GM19372 (cell line): ENCODE results near the gene PHACTR1.

Experiments
- ATAC-seq: cut with Tn5 transposase; IDR thresholded peaks from one replicate; pipeline ENCODE4 v1.9.1; 2021; ENCODE audit warnings: mild to moderate bottlenecking, low read depth, moderate library complexity; ENCODE audit not compliant: unreplicated experiment

The PHACTR1 gene

DNA sequence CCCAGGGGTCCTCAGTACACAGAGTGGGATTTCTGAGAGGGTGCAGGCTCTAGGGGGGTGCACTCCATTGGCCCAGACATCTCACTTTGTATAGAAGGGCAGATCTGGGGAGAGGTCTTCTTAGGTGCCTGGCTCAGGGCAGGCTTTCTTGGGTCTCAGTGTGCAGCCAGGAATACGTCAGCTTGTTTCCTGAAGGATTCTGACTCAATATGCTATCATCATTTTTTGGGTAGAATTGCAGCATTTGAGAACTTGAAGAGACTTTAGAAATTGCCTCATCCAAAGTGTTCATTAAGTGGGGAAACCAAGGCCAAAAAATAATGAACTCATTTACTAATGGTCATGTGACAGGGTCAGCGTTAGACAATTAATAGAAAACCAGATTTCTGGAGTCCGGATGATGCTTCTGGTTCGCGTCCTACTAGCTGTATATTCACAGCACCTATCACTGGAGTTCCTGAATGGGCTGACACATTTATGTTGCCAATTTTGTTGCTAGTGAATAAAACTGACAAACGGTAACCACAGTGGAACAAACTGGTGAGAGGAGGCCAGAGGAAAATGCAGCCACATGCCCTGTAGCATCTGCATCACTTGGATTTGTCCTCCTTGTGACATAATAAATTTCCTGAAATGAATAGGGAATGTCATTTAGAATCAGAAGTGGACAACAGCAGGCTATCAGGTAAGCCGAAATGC is 372.9 kb downstream of the PHACTR1 start:
- ATAC-seq: no peak

DNA sequence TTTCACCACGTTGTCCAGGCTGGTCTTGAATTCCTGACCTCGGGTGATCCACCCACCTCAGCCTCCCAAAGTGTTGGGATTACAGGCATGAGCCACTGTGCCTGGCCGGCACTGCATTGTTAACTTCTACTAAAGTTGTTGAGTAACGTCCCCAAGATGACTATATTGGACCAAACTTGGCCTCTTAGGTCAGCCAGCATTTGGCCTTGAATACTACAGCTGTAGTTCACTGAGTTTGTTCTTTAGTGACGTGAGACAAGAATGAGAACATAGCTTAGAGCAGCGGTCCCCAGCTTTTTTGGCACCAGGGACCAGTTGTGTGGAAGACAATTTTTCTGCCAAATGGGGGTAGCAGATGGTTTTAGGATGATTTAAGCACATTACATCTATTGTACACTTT is 374.6 kb downstream of the PHACTR1 start:
- ATAC-seq: no peak

DNA sequence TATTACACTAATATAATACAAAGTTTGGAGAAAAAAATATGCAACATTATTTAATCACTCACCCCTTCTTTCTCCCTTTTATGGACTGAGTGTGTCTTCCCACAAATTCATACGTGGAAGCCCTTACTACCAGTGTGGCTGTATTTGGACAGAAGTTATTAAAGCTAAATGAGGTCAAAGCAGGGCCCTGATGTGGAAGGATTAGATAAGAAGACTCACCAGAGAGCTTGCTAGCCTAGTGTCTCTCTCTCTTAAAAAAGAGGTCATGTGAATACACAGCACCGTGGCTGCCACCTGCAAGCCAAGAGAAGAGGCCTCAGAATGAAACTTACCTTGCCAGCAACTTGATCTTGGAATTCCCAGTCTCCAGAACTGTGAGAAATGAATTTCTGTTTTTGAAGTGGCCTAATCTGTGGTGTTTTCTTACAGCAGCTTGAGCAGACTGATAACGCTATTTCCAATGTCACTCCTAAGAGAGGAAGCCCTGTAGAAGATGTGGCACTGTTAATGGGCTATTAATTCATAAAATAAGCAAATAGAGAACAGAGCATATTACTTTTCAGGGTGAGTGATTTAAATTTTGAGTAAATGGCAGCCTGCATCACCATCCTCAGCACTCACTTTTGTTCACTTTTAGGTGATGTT is 378.3 kb downstream of the PHACTR1 start:
- ATAC-seq: no peak

DNA sequence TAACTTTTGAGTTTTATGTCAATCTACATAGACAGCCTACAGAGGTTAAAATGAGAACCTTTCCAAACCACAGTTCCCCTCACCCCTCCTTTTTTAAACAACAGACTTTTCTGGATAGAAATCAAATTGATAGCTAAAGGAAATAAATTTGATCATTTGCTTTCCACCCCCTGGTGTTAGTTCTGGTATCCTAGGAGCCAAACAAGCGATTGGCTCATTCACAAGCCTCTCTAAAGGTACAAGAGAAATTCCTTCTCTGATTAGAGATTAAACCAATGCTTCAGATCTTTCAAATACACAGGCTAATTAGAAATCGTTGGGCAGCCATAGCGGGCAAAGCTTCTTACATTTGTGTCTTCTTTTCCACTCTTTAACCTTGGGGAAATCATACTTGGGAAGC is 379.5 kb downstream of the PHACTR1 start:
- no peak for ATAC-seq

DNA sequence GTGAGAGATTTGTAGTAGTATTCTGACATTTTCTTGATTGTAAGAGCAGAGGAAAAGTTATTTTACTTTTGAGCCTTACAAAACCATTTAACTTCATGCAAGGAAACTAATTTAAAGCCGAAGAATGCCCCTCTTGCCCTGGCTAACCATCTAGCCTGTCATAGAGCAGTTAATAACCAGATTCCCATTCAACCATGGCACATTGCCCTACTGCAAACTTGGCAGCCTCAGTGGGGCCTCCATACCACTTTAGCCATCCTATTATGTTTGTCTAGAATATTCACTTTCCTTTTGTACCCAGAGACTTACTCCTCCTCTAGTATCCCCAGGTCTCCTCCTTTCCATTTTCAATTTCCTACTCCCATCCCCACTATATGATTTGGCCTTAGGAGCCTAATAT is 380.9 kb downstream of the PHACTR1 start:
- no peak for ATAC-seq

- ATAC-seq: no peak
Measured at GRCh38 chr6:13098006-13098405, 381.4 kb downstream of the PHACTR1 start.

DNA sequence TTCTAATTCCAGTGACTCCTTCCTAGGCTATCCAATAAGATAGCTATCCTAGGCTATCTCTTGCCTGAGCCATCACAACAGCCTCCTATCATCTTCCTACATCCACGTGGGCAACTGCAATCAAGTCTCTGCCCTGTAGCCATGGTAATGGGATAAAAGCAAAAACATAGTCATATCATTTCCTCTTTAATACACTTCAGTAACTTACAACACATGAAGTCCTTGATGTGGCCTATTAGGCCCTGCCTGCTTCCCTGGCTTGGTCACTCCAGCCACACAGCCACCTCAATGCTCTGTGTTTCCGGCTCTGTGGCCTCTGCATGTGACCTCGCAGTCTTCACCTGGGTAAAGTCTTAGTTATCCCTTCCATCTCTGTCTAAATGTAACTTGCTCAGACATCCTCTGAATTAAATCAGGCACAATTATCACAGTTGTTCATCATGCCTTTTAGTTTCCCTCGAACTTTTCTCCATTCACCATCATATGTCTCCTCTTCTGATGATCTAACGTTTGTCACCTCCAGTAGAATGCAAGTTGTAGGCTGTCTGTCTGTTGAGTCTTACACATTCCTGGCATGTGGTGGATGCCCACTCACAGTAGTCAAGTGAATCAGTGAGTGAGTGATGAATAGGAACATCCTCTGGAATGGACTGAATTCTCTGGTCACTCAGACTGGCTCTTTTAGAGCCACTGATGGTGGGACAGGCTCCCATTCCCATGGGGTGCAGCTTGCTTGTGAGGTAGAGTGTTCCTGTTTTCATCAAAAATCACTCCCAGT is 382.4 kb downstream of the PHACTR1 start:
- ATAC-seq: no peak

GRCh38 chr6:13099771-13100170 is 383.2 kb downstream of the PHACTR1 start:
- ATAC-seq: no peak

GRCh38 chr6:13101409-13101808 is 384.8 kb downstream of the PHACTR1 start:
- ATAC-seq: no peak

GRCh38 chr6:13101985-13102384 is 385.4 kb downstream of the PHACTR1 start:
- ATAC-seq: no peak

GRCh38 chr6:13103169-13103568 is 386.6 kb downstream of the PHACTR1 start:
- no peak for ATAC-seq

DNA sequence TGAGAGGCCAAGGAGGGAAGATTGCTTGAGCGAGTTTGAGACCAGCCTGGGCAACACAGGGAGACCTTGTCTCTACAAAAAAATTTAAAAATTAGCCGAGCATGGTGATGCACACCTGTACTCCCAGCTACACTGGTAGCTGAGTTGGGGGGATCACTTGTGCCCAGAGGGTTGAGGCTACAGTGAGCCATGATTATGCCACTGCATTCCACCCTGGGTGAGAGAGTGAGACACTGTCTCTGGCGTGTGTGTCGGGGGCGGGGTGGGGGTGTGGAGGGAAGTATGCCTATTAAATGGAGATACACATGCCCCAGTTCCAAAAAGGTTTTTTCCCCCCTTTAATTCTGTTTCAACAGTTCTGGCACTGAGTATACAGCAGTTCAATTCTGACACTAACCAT is 388.6 kb downstream of the PHACTR1 start:
- no peak for ATAC-seq

DNA sequence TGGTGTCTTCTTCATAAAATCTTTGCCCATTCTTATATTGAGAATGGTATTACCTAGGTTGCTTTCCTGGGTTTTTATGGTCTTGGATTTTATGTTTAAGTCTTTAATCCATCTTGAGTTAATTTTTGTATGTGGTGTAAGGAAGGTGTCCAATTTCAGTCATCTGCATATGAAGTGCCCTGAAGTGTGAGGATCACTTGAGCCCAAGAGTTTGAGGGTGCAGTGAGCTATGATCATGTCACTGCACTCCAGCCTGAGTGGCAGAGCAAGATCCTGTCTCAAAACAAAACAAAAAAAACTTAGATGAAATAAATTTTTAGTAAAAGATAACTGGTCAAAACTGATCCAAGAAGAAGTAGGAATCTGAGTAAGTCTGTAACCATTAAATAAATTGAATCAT is 396.4 kb downstream of the PHACTR1 start:
- ATAC-seq: no peak

DNA sequence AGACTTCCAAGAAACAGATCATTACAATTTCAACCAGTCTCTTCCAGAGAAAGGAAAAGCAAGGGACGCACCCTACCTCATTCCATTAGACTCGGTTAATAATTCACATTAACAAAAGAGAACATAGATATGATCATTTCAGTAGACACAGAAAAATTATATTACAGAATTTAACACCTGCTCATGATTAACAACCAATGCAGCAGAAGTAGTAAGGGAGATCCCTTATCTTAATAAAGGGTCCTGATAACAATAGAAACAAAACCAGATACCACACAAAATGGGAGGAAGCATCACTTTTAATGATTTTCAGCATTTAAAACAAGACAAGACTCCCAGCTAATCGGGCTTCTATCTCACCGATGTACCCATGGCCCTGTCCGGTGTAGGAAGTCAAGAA is 396.8 kb downstream of the PHACTR1 start:
- ATAC-seq: no peak

GRCh38 chr6:13113981-13114593 is 397.5 kb downstream of the PHACTR1 start:
- no peak for ATAC-seq

- ATAC-seq: no peak
Measured at GRCh38 chr6:13116155-13116554, 399.6 kb downstream of the PHACTR1 start.

GRCh38 chr6:13117570-13117969 is 401.0 kb downstream of the PHACTR1 start:
- no peak for ATAC-seq

- no peak for ATAC-seq
Measured at GRCh38 chr6:13119549-13119948, 403.0 kb downstream of the PHACTR1 start.

DNA sequence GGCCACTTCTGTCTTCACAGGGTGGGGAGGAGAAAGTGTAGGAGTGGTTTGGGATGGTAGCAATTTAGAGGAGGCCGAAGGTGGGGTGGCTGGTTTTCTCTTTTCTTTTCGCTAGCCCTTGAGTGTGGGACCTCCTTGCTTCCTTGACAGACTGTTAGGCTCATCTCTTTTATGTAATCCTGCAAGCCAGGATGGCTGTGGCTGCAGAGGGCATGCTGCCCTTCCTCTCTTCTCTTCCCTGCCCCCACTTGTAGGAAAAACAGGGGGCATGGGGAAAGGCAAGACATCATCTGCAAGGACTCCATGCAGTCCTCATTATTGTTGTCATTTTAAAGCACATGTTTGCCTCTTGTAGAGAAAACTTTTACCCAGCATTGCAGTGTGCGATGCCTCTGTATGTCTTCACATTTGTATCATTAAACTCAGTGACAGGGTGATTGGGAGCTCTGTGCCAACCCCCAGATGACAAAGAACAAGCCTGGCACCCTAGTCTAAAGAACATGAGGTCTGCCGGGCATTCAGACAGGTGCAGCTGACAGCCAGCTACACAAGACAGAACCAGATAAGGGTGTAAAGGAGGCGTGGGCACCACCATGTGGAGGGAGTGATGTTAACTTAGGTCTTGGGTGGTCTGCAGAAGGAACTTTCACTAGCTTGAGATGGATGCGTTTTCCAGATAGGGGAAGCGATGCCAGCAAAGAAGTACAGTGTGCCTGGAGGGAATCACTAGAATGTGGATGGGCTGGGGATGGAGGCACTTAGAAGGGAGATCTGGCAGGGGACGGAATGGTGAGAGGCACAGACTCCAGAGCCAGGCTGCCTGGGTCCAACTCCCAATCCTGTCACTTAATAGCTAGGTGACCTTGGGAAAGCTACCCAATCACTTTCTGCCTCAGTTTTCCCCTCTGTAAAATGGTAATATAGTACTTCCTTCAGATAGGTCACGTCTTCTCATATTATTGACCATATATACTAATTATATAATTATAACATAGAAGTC is 404.2 kb downstream of the PHACTR1 start:
- no peak for ATAC-seq

GRCh38 chr6:13124131-13124530 is 407.6 kb downstream of the PHACTR1 start:
- no peak for ATAC-seq
